HepG2 (cell line): ENCODE data around the gene DYNC2H1. TPM values are rescaled to one million over a fixed set of nuclear protein-coding genes. Genes with fewer than 3 reads are reported as not detected.

Experiments used
- AHR ChIP-seq: IDR thresholded peaks from 2 replicates; pipeline ENCODE4 v1.6.1; 2018; ENCODE audit warnings: missing genetic modification reagents, missing compliant biosample characterization
- AKAP8 ChIP-seq: sonication (generic); formaldehyde crosslinking; IDR thresholded peaks from 2 replicates; pipeline ENCODE4 v1.5.1; 2020; ENCODE audit warnings: mild to moderate bottlenecking, missing genetic modification reagents
- ARID3A ChIP-seq: IDR thresholded peaks from 2 replicates; pipeline ENCODE4 v1.6.1; 2012; ENCODE audit warnings: low read depth, low read length, improper control_type of control experiment
- ATF7-NPFF ChIP-seq: sonication (generic); formaldehyde crosslinking; IDR thresholded peaks from 2 replicates; pipeline ENCODE4 v1.8.1; 2023; ENCODE audit warnings: mild to moderate bottlenecking, low read depth, missing genetic modification reagents, moderate library complexity
- BRCA1 ChIP-seq: sonication (generic); formaldehyde crosslinking; IDR thresholded peaks from 2 replicates; pipeline ENCODE4 v1.4.0; 2020; ENCODE audit warnings: missing genetic modification reagents
- CAMTA2 ChIP-seq: sonication (generic); formaldehyde crosslinking; IDR thresholded peaks from 2 replicates; pipeline ENCODE4 v1.4.0; 2020; ENCODE audit warnings: mild to moderate bottlenecking, missing genetic modification reagents, borderline replicate concordance
- CEBPG ChIP-seq: IDR thresholded peaks from 2 replicates; pipeline ENCODE4 v1.6.1; 2016
- CHD2 ChIP-seq: IDR thresholded peaks from 2 replicates; pipeline ENCODE4 v1.6.1; 2011; ENCODE audit warnings: low read depth, low read length, improper control_type of control experiment
- ERF ChIP-seq: IDR thresholded peaks from 2 replicates; pipeline ENCODE4 v1.6.1; 2018; ENCODE audit warnings: missing biosample characterization, missing genetic modification reagents
- FOXM1 ChIP-seq: sonication (generic); formaldehyde crosslinking; IDR thresholded peaks from 2 replicates; pipeline ENCODE4 v1.5.0; 2020; ENCODE audit warnings: missing genetic modification reagents
- FOXO1 ChIP-seq: sonication (generic); formaldehyde crosslinking; IDR thresholded peaks from 2 replicates; pipeline ENCODE4 v1.4.0; 2020; ENCODE audit warnings: missing genetic modification reagents
- HNRNPUL1 ChIP-seq: fragments of 200-400 bp; formaldehyde crosslinking; IDR thresholded peaks from 2 replicates; pipeline ENCODE4 v1.6.1; 2017; ENCODE audit warnings: low read depth, mild to moderate bottlenecking, low read length, moderate library complexity
- MIER3 ChIP-seq: IDR thresholded peaks from 2 replicates; pipeline ENCODE4 v1.6.1; 2016; ENCODE audit warnings: missing compliant biosample characterization, borderline replicate concordance
- MXI1 ChIP-seq: IDR thresholded peaks from 3 replicates; pipeline ENCODE4 v1.6.1; 2012; ENCODE audit warnings: low read depth, low read length, inconsistent platforms, borderline replicate concordance
- POLR2G ChIP-seq: fragments of 200-400 bp; formaldehyde crosslinking; IDR thresholded peaks from 2 replicates; pipeline ENCODE4 v1.6.1; 2018; ENCODE audit warnings: mild to moderate bottlenecking, low read depth, low read length, moderate library complexity
- RFXANK ChIP-seq: IDR thresholded peaks from 2 replicates; pipeline ENCODE4 v1.6.1; 2016
- SRSF4 ChIP-seq: fragments of 200-400 bp; formaldehyde crosslinking; IDR thresholded peaks from one replicate; pipeline ENCODE4 v1.6.1; 2018; ENCODE audit warnings: mild to moderate bottlenecking, low read depth, low read length, moderate library complexity; ENCODE audit not compliant: poor library complexity, severe bottlenecking
- TEAD2 ChIP-seq: sonication (generic); formaldehyde crosslinking; IDR thresholded peaks from 2 replicates; pipeline ENCODE4 v1.9.0; 2021; ENCODE audit warnings: missing genetic modification reagents
- ZMYM3 ChIP-seq: sonication (generic); formaldehyde crosslinking; IDR thresholded peaks from 2 replicates; pipeline ENCODE4 v1.5.1; 2020; ENCODE audit warnings: mild to moderate bottlenecking, missing genetic modification reagents
- ZNF143 ChIP-seq: sonication (generic); formaldehyde crosslinking; IDR thresholded peaks from 2 replicates; pipeline ENCODE4 v1.4.0; 2020; ENCODE audit warnings: missing genetic modification reagents
- ZNF205 ChIP-seq: IDR thresholded peaks from 2 replicates; pipeline ENCODE4 v1.6.1; 2018; ENCODE audit warnings: missing biosample characterization, missing genetic modification reagents
- ZNF317 ChIP-seq: sonication (generic); formaldehyde crosslinking; IDR thresholded peaks from 2 replicates; pipeline ENCODE4 v1.5.0; 2020; ENCODE audit warnings: mild to moderate bottlenecking, missing genetic modification reagents
- ZNF652 ChIP-seq: IDR thresholded peaks from 2 replicates; pipeline ENCODE4 v1.6.1; 2016; ENCODE audit warnings: low read depth, borderline replicate concordance
- ZNF780A ChIP-seq: sonication (generic); formaldehyde crosslinking; IDR thresholded peaks from 2 replicates; pipeline ENCODE4 v1.8.0; 2022; ENCODE audit warnings: mild to moderate bottlenecking, missing genetic modification reagents, moderate library complexity
- polyA plus RNA-seq, 8 experiments: library from polyadenylated mRNA; depleted of rRNA in 3 of 8; stranded (reverse) in 7 of 8; unstranded in 1 of 8; fragments of >200 nt; fragmentation: Illumina TruSeq in 4 of 8; extraction: Trizol in 4 of 8; gene quantifications; 2 replicates each; pipeline versions ENCODE4 v1.2.1 to v1.2.3, GENCODE V29; 2011 to 2016; ENCODE audit warnings: low read depth in 4 of 8, missing spikeins in 1 of 8, mixed read lengths in 1 of 8; ENCODE audit not compliant: insufficient read depth in 1 of 8
- total RNA-seq, 5 experiments: library from RNA; depleted of rRNA; stranded (reverse); fragments of >200 nt; fragmentation: Illumina TruSeq; extraction: Trizol; gene quantifications; 2 replicates each; pipeline ENCODE4 v1.2.3, GENCODE V29; 2016; ENCODE audit warnings: low read depth in 1 of 5
- TF ChIP-seq, protein P1 (sequence below): sonication (generic); formaldehyde crosslinking; IDR thresholded peaks from 2 replicates; pipeline ENCODE4 v1.4.0; 2020; ENCODE audit warnings: missing genetic modification reagents
- TF ChIP-seq, protein P2 (sequence below), 2 experiments: sonication (generic) in 1 of 2; formaldehyde crosslinking in 1 of 2; IDR thresholded peaks; 2 replicates each; pipeline versions ENCODE4 v1.4.0 to v1.6.1; 2016 to 2020; ENCODE audit warnings: borderline replicate concordance in 1 of 2, low read depth in 1 of 2, mild to moderate bottlenecking in 1 of 2, missing genetic modification reagents in 1 of 2

The DYNC2H1 gene
- total and polyA plus RNA-seq, 2 of the 13 experiments (the other 11 are each of a cell fraction or from before 2014, with no cell fraction given), result 0.49 to 0.66 TPM

DNA sequence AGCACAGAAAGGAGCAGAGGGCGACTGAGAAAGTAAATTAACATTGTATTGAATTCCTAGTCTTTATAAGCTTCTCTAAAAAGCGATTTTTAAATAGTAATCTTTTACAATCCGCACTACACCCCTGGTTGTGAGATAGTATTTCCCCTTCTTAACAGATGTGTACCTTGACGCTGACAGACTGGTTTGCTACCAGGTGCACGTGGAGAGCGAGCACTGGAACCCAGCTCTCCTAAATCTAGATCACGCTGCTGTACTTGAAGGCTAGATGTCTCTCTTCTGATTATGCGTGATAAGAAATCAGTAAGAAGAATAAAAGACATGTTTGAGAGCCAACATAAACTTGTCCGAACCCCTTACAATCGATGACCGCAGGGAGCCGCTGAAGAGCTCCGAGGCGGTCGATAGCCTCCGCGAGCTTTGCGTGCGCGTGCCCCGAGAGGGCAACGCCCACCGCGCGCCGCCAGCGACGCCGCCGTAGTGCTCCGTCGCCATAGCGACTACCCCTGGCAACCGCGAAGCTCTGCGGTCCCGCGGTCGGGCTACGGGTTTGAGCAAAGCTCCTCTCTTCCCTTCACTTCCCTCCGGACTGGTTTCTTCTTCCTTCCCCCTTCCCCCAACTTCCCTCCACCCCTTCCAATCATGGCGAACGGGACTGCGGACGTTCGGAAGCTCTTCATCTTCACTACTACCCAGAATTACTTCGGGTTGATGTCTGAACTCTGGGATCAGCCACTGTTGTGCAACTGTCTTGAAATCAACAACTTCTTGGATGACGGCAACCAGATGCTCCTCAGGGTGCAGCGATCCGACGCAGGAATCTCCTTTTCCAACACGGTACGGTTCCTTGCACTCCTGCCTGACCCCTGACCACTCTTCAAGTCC, at the start of gene DYNC2H1 (continued):
- TF ChIP-seq, protein P1, sequence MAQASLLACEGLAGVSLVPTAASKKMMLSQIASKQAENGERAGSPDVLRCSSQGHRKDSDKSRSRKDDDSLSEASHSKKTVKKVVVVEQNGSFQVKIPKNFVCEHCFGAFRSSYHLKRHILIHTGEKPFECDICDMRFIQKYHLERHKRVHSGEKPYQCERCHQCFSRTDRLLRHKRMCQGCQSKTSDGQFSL (CRISPR knock-in tag), result no peak
- TF ChIP-seq ZNF205 (no peak; the same call in 1 of the 2 replicates), SRSF4 (no peak), ZNF780A (CRISPR knock-in tag) (no peak), AKAP8 (CRISPR knock-in tag) (no peak), BRCA1 (CRISPR knock-in tag) (no peak), HNRNPUL1 (no peak), ZMYM3 (CRISPR knock-in tag) (no peak), POLR2G (no peak), FOXM1 (CRISPR knock-in tag) (no peak), ATF7-NPFF (CRISPR knock-in tag) (peak; percentile 1; the same call in 1 of the 2 replicates), RFXANK (CRISPR knock-in tag) (0 out of 2 replicates have a peak, but pooled peaks have one; percentile 57), CAMTA2 (CRISPR knock-in tag) (no peak), ERF (CRISPR knock-in tag) (peak; percentile 90), ZNF317 (no peak), ZNF652 (CRISPR knock-in tag) (no peak), AHR (CRISPR knock-in tag) (0 out of 2 replicates have a peak, but pooled peaks have one; percentile 52), CEBPG (CRISPR knock-in tag) (no peak), MXI1 (peak; percentile 98), TEAD2 (no peak), MIER3 (0 out of 2 replicates have a peak, but pooled peaks have one; percentile 28), ARID3A (0 out of 2 replicates have a peak, but pooled peaks have one; percentile 9), ZNF143 (CRISPR knock-in tag) (no peak), FOXO1 (no peak), CHD2 (peak; percentile 34; the same call in 1 of the 2 replicates)
- TF ChIP-seq, protein P2, sequence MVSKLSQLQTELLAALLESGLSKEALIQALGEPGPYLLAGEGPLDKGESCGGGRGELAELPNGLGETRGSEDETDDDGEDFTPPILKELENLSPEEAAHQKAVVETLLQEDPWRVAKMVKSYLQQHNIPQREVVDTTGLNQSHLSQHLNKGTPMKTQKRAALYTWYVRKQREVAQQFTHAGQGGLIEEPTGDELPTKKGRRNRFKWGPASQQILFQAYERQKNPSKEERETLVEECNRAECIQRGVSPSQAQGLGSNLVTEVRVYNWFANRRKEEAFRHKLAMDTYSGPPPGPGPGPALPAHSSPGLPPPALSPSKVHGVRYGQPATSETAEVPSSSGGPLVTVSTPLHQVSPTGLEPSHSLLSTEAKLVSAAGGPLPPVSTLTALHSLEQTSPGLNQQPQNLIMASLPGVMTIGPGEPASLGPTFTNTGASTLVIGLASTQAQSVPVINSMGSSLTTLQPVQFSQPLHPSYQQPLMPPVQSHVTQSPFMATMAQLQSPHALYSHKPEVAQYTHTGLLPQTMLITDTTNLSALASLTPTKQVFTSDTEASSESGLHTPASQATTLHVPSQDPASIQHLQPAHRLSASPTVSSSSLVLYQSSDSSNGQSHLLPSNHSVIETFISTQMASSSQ (IDR thresholded peaks at IDR 0.05; ENCODE audit: low read depth), result no peak
- TF ChIP-seq, protein P2 (CRISPR knock-in tag; IDR thresholded peaks at IDR 0.05; ENCODE audit: borderline replicate concordance), result no peak
